Activated T-cell treated with anti-CD3 and anti-CD28 coated beads, Interleukin-2, amount 50 U/mL, for 48 hours (primary cell): ENCODE results near the gene GRXCR2.

ENCODE experiments used
- DNase-seq, 2 experiments: peaks; one replicate each; pipeline ENCODE4 v3.0.0-alpha.2; 2020

Gene GRXCR2

DNA sequence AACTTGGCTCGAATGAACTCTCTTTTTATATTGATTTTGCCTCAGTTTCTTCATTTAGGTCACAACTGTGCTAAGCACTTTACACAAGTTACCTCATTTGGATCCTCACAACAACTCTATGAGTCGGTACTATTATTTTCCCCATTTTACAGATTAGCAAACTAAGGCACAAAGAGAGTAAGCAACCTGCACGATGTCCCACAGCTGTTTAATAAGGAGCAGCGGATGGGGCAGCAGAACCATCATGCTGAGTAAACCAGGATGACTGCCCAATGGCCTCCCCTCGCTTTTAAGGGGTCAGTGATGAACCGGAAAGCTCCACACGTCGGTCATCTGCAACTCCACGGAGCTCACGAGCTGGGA, 38.3 kb downstream of the GRXCR2 start:
- no peak for DNase-seq

DNA sequence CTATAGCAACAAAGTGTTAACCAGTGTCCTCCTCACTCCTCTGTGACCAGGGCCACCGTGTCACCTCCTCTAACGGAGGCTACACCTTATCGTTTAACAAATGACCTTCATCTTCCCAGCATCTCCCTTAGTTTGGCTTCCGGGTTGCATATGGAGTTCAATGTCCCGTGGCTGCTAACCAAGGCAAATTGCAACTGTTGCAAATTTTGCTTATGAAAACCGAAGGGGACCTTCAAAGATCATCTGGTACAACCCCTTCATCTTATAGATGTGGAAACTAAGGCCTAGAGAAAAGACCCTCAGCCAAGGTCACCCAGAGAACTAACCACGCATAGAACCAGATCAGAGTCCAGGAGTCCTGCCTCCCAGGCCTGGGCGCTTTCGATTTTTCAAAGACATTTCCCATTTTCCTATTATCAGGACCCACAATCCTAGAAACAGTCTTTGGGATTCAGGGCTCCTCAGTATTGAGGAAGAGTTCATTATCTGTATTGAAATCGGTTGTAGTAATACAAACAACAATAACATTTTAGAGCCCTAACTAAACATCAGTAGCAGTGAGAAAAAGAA, 39.1 kb downstream of the GRXCR2 start:
- no peak for DNase-seq

DNA sequence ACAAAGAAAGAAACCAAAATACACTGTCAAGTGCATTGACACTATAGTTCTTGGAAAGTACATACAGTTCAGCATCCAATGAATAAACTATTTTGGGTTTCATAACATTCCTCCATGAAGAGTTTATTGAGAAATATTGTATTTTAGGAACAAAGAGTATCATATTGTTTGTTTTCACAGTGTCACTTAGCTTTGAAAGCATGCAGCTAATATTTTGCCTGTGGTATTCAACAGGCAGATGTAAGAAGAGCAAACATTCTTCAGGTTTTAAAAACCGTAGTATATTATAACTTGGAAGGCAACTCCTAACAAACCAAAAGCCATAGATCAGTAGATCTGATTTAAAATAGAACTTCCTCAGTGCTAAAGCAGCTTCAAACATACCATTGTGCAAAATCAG, 42.2 kb downstream of the GRXCR2 start:
- DNase-seq: no peak

DNA sequence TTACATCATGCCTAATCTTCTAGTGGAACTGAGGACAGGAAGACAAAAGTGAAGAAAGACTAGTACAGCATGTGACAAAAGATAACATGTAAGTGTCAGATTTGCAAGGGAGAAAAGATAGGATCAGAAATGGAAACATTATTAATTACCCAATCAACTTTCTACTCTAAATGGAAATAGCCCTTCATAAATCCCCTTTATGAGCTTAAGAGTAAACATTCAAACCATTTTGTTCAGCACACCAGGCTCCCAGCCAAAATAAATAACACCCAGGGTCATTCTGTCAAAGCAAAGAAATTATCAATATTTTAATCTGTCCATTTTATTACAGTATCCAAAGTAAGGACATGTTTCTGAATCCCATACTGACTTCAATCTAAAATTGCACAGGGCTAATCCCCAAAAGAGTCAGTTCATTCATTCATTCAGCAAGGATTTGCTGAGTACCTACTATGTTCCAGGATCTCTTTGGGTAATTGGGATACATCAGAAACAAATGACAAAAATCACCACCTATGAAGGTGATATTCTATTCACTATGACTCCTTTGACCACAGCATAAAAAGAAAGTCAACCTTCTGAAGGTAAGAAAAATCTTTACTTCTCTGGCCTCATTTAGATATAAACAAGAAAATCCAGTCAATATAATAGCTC, 43.0 kb downstream of the GRXCR2 start:
- no peak for DNase-seq

DNA sequence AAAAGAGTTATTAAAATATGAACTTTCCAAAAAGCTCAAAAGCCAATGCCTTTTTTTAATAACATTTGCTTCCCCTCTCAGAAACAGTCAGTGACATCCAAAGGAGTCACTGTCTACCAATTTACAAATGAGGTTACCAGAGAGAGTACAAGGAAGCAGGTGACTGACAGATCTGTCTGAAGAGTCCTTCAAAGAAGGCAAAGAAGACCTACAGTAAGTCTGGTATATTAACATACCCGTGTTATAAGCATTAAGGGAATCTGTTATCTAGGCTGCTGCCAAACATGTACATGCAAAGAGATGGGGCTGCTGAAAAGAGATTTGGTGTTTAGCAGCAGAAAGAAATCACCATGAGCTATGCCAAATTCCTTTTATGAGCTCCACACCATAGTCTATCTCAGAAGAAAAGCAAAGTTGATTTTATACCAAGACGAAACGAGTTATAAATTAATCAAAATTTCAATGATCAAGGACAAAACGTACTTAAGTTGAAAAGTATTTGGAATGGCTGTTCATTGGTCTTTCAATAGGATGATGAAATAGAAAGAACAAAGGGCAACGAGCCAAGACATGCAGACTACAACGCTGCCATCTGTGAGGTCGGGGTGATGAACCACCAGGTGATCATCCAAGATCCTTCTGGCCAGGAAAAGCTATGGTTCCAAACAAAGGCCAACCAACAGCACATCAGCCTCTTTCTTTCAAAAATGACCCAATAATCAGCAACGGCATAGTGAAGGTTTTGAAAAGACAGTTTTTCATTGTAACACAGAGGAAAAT, 45.7 kb downstream of the GRXCR2 start:
- DNase-seq: no peak

DNA sequence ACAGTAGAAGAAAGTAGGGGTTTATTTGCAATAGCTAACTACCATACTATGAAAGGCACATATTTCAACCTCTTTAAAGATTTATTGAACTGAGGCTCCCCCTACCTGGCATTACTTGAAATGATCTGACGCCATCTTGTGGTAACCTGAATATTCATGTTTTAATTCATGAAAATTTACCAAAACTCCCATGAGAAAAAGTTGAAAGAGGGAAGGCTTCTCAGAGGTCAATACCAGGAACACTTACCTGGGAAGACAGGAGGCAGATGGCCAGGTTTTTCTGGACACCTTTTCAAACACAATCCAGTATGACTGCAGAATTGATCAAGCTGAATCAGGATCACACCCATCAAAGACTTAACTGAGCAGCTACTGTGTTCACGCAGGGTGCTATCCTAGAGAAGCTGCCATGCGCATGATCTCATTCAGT, 47.0 kb downstream of the GRXCR2 start:
- DNase-seq: no peak

DNA sequence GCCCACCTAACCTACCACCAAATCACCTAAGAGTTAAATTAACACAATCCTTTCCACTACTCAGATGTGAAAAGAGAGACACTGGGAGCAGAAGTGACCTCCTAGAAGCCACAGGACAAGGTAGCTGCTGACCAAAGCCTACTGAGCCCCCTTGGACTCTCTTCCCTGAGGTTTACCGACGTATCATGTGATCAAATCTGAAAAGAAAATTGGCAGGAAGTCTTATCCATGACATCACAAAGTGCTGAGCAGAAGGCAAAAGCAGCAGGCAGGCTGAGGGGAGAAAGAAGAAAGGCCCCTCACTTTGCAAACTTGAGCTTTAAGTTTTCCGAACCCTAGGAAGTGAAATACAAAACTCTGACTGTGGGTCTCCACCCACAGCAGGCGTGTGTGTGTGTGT, 48.8 kb downstream of the GRXCR2 start:
- DNase-seq: no peak

DNA sequence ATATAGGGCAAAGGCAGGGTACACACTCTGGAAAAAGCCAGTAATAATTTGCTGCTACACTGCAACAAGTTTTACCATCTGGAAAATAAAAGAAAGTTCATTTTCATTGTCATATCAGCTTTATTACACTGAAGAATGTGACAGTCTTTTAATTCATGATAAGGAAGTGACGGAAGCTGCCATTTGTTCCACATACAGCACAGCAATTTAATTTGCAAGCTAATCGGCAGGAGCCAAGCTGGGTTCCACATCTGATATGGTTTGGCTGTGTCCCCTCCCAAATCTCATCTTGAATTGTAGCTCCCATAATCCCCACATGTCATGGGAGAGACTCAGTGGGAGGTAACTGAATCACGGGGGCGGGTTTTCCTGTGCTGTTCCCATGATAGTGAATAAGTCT, 54.2 kb downstream of the GRXCR2 start:
- no peak for DNase-seq

DNA sequence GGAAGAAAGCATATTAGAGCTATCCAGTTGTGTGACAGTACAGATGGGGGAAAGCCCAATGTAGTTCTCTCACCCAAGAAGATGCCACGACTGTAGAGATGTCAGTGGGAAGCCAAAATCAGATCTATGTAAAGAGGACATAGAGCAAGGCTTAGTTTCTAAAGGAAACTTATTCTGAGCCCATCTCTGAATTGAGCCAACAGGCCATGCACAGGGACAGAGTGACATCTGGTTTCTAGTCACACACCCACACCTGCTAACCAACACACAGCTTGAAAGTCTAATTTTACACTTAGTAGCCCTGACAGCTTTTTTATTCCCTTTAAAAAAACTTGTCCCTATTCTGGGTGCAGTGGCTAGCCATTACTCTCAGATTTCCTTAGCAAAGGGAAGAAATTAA, 59.9 kb downstream of the GRXCR2 start:
- no peak for DNase-seq

DNA sequence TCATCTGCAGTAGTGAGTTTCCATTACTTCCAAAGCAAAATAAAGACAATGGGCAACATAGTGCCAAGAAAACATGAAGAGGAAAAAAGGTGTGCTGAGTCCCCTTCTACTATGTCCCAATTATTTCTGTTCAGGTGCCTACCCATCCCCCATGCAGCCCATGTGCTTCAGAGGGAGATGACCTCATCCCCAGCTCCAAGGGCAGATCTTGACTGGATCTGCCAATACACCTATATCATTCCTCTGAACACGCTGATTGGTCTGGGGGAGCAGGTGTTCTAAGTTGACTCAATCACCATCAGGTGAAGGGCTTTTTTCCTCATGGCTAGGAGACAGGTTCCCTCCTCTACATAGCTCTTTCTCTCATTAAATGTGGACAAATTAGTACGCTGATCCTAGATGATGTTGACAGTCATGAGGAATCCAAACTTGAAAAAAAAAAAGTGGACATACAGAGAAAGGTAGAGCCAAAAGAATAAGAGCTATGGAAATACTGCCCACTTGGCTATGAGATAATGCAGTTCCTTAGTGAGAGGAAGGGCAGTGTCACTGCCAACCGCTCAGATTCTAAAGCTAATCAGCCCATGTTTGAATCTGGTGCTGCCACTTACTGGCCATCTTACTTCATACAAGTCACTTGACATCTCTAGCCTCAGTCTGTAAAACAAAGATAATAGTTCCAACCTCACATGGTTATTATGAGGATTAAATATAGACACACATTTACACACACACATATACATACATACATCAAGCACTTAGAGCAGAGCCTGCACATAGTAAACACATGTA, 60.8 kb downstream of the GRXCR2 start:
- no peak for DNase-seq
